G401 (cell line): ENCODE data around the gene C18orf63. TPM values are rescaled to one million over a fixed set of nuclear protein-coding genes. Genes with fewer than 3 reads are reported as not detected.

Experiments used
- DNase-seq: peaks from one replicate; pipeline ENCODE4 v3.0.0-alpha.2; 2015; ENCODE audit warnings: low spot score
- in situ Hi-C: cut with HindIII; loops from 2 replicates; pipeline ENCODE4 v1.10.0; 2016; ENCODE audit warnings: low sequenced_read_pairs, mixed read lengths
- total RNA-seq: library from RNA; depleted of rRNA; stranded (reverse); fragments of >200 nt; shearing (Covaris generic); gene quantifications from 2 replicates; pipeline ENCODE4 v1.2.3, GENCODE V29; 2014

Gene C18orf63
- total RNA-seq, 1 experiment from 2014 or later = not detected

- DNase-seq = no peak
- in situ Hi-C loops = no loop called here
Observed at GRCh38 chr18:74360852-74361655, 45.4 kb downstream of the C18orf63 start.

- DNase-seq = no peak
- in situ Hi-C loops = no loop called here
Observed at GRCh38 chr18:74367905-74368304, 52.3 kb downstream of the C18orf63 start.

- no peak for DNase-seq
- in situ Hi-C loops = no loop called here
Observed at GRCh38 chr18:74368901-74369705, 53.5 kb downstream of the C18orf63 start.

DNA sequence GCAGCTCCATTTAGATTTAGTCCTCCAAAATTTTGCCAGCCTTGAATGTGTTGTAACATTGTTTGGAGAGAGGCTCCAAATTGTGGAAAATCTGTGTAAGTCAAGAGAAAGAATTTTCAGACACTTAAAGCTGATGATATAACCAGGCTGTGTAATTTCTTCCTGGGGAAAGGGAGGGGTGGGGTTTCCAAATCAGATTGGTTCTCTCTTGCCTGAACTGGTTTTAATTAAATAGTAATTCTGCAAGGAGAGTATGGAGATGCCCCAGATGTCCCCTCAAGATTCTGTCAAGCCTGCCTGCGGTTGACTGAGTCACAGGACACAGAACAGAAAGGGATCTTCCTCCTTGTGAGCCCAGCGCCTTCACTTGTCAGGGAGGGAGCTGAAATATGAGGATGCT, 54.5 kb downstream of the C18orf63 start:
- DNase-seq = no peak
- in situ Hi-C loops = no loop called here

DNA sequence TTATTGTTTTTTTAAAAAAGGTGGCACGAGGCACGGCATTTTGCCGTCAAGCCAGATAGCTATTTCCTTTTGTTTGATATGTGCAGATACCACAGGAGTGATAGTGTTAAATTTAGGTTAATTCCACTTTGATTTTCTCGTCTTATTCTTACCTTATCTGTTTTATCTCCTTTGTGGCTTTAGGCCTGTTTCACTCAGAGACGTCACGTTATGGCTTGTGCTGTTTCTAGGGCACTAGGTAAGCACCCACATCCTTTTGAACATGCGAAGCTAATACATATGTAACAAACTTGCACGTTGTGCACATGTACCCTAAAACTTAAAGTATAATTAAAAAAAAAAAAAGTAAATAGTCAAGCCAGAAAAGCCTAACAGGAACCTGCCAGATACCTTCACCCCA, 57.8 kb downstream of the C18orf63 start:
- in situ Hi-C loops = no loop called here

DNA sequence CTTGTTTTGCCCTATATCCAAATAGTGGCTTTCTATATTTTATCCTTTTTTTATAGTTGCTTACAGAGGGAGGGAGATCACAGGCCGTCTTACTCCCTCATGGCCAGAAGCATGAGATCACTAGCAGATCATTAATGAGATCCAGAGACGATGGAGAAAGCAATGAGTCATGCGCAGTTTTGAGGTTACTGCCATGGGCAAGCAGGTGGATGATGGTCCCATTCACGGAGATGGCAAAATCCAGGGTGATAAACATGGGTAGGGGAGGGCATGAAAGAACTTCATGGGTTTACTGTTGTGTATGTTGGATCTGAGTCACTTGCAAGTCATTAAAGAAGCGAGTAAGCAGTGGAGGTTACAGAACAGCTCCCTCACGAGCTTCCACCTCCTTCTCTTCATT, 60.4 kb downstream of the C18orf63 start:
- in situ Hi-C loops = no loop called here
- no peak for DNase-seq

More for the DNA sequence above, 57.8 kb downstream of the C18orf63 start:
- DNase-seq = no peak

DNA sequence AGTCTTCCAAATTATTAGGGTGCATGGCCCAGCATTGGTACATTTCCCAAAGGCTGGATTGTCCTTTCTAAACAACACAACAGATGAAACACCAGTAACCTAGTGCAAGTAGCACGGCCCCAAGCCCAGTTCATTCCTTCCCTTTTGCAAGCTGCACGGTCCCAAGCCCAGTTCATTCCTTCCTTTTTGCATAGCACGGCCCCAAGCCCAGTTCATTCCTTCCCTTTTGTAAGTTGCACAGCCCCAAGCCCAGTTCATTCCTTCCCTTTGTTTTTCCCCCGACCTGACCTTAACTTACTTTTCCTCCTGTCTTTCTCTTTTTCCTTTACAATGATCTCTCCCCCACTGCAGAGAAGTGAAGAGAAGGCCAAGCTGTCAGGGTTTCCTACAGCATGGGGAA, 60.9 kb downstream of the C18orf63 start:
- in situ Hi-C loops = no loop called here
- DNase-seq = no peak

- no peak for DNase-seq
- in situ Hi-C loops = no loop called here
Observed at GRCh38 chr18:74377776-74378175, 62.1 kb downstream of the C18orf63 start.

GRCh38 chr18:74378179-74378682, 62.6 kb downstream of the C18orf63 start:
- no peak for DNase-seq
- in situ Hi-C loops = no loop called here

DNA sequence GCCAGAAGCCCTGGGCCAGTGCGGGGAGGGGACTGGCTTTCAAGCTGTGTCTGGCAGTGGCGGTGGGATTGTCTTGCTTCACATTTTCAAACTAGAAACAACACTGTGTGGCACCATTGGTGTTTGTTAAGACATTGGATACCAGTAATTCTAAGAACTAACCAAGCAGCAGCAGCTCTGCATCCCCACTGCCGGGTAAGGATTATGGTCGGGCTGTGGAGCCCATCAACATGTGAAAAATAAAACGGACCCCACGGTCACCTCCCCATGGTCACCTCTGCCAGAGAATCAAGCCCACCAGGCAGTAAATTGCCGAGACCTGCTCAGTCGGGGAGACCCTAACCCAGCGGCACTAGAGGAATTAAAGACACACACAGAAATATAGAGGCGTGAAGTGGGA, 65.3 kb downstream of the C18orf63 start:
- no peak for DNase-seq

DNA sequence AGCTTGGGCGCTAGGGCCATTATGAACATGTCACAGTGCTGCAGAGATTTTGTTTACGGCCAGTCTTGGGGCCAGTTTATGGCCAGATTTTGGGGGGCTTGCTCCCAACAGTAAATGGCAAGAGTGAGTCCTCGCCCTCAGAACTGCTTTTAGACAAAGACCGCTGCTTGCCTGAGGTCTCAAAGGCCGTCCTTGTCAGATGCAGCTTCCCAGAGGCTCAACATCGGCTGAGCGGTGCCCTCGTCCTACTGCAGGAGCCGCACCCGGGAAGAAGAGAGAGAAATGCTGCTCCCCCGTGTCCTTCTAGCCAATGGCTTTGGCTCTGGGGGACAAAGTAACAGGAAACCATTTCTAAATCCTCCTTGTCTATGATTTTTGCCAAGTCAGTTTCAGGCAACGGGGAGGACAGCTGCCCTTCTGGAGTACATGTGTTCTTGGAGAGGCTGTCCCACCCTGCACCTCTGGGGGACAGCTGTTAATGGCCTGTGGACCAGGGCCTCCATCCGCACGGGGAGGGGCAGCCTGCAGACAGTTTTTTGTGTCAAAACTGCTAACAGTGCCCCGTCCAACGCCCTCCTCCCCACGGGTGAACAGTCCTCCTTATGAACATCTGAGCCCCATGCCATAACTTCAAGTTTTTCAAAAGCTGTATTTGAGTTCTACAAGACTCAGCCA, 66.1 kb downstream of the C18orf63 start:
- no peak for DNase-seq
- in situ Hi-C loops = no loop called here

More for the DNA sequence above, 65.3 kb downstream of the C18orf63 start:
- in situ Hi-C loops = no loop called here

DNA sequence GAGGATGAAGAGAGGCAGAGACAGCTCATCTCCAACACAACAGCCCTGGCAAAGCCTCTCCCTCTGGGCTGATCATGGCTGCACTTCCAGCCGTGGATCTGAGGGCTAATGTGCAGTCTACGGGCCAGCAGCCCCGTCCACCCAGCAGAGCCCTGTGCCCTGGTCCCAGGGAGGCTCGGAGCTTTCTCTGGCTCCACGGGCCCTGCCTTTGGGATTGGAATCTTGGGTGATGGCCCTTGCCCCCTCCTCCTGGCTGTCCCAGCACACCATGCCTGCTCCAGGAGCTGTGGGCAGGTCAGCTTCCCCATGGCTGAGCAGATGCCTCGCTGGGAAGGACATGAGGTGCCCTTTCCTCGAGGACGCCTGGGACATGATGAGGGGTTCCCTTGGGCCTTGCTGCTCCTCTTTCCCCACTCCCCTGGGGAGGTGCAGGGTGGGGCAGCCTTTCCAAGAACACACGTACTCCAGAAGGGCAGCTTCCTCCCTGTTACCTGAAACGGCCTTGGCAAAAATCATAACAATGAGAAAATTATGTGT, 66.9 kb downstream of the C18orf63 start:
- in situ Hi-C loops = no loop called here
- no peak for DNase-seq

- in situ Hi-C loops = no loop called here
- no peak for DNase-seq
Observed at GRCh38 chr18:74387383-74387782, 71.7 kb downstream of the C18orf63 start.

DNA sequence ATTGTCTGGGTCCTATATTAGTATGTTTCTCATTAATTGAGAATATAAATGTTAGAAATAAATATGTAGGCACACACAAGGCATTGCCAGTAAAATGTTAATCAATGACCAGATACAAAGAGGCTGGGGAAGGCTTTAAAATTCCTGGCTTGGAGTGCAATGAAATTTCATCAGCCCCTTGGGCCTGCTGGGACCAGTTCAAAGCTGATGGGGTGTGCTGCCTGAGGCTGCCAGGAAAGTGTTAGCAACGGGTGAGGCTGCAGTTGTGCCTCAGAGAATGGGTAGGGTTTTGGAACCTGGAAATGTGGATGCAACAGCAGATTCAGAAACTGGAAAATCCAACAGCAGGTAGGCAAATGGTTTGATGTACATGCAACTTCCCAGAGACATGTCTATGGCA, 72.6 kb downstream of the C18orf63 start:
- in situ Hi-C loops = no loop called here

DNA sequence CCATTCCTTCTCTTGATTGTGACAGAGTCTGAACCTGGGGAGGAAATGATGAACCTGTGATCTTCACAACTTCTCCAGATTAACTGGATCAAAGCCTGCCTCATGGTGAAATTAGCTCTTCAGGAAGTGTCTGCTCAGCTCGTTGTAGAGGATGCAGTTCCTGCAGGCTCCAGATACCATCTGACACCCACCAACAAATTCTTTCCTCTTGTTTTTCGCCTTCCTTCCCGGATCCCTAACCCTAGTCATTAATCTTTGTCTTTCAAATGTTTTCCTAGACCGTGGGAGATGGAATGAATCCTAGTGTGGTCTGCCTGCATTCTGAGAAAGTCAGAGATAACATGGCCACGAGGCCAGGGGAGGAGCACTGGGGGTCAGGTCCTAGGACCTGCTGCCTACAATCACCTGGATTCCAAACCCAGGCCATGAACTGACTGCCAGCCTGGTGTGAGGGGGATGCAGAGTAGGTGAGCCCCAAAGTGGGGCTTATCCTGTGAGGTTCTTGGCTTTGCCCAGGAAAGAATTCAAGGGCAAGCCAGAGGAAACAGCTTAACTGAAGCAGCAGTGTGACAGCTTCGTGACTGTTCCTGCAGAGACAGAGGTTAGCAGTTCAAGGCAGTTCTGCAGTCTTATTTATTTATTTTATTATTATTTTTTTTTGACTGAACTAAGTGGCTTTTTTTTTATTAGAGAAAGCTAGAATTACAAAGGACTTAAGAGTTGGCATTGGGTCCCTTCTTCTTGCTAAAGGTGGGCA, 73.7 kb downstream of the C18orf63 start:
- in situ Hi-C loops = no loop called here
- no peak for DNase-seq

More for the DNA sequence above, 72.6 kb downstream of the C18orf63 start:
- no peak for DNase-seq

- no peak for DNase-seq
- in situ Hi-C loops = no loop called here
Observed at GRCh38 chr18:74389991-74390390, 74.4 kb downstream of the C18orf63 start.

DNA sequence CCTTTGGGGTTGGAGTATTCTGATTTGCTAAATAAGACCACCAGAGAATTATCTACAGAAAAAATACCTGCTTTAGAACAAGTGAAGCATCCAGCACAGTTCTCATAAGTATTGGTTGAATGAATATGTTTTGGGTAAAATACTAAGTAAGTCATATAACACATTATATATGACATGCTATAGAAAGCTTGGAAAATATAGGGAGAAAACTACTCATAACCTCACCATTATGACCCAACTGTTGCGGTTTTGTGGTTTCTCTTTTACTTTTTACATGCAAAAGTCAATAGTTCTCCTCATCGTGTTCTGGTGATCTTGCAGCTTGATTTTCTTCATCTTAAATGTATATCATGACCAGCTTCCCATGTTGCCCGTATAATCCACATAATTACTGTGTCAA, 75.3 kb downstream of the C18orf63 start:
- in situ Hi-C loops = no loop called here
- DNase-seq = no peak

DNA sequence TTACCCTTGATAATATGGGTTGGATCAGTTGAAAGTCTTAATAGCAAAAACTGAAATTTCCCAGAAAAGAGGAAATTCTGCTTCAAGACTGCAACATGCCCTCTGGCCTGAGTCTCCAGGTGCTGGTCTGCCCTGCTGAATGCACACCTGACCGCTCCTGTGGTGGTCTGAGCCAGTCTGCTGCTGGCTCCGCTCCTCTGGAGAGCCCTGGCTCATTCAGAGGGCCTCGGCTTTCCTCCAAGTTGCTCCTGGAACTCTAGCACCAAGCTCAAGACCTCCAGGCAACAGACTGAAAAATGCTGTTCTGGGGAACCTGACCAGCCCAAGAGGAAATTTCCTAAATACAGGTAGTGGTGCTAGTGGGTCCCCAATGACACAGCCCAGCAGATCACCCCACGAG, 76.7 kb downstream of the C18orf63 start:
- in situ Hi-C loops = no loop called here
- no peak for DNase-seq

DNA sequence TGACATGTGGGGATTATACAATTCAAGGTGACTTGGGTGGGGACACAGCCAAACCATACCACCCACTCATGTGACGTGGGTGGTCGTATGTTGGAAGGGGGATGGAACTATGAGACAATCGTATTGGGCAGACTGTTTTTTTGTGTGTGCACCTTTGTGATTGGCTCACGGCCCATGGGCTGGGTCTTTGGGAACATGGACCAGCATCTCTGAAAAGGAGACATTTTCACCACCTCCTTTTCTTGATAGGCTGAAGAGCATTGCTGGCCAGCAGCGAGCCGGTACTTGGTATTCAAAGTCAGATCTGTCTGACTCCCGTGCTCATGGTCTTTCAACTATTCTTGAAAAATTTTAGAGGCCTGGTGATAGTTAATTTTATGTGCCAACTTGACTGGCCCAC, 79.4 kb downstream of the C18orf63 start:
- no peak for DNase-seq

More for the DNA sequence above, 79.4 kb downstream of the C18orf63 start:
- in situ Hi-C loops = no loop called here
